Breast epithelium (tissue), 3 donors: ENCODE data around the gene OXCT2.

ENCODE experiments used
- CTCF ChIP-seq, 3 donors: fragments of 450-650 bp; IDR thresholded peaks; one replicate each; pipeline ENCODE4 v1.5.1; 2016 to 2017; ENCODE audit warnings: antibody characterized with exemption in 3 of 3, mild to moderate bottlenecking in 3 of 3, moderate library complexity in 3 of 3
- POLR2A ChIP-seq: fragments of 450-650 bp; IDR thresholded peaks from one replicate; pipeline ENCODE4 v1.6.1; 2016; ENCODE audit warnings: antibody characterized with exemption, mild to moderate bottlenecking, moderate library complexity
- POLR2AphosphoS5 ChIP-seq, 3 donors: sonication (generic); formaldehyde crosslinking; IDR thresholded peaks; one replicate each; pipeline ENCODE4 v1.6.1; 2017; ENCODE audit warnings: antibody characterized with exemption in 3 of 3

DNA sequence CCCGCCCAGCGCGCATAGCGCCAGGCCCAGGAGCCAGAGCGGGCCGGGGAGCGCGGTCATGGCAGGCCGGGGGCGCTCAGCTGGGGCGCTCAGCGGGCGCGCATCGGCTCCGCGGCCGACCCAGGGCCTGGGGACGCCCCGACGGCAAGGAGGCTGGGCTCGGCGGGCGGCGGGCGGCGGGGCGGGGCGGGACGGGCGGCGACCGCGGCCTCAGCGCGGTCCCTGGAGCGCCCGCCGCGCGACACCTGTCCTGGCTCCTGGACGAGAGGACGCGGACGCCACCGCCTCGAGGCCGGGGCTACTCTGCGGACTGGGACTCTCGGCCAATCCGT, 17.2 kb upstream of the OXCT2 start:
- TF ChIP-seq POLR2A (no peak), CTCF (IDR thresholded peaks at IDR 0.05) (no peak), POLR2AphosphoS5 (IDR thresholded peaks at IDR 0.05) (no peak)
